Measurements from ENCODE around the gene PTPRD. TPM values are rescaled to one million over a fixed set of nuclear protein-coding genes. Genes with fewer than 3 reads are reported as not detected.
A peak's percentile ranks its signal among the peaks of the same experiment; 100 is the strongest.

PTPRD gene
- total and polyA plus RNA-seq, 2 donors (not counting 1 experiment from before 2014, with no cell fraction given): 0.35 to 4.8 TPM

- no peaks in the 10 kb centered on the region for H3K36me3 ChIP-seq (ENCODE audit: control insufficient read depth, insufficient read depth, low read length)
- H3K9me3 ChIP-seq (ENCODE audit: control insufficient read depth, insufficient read depth, low read depth, low read length): no peaks in the 10 kb centered on the region
- no peaks in the 10 kb centered on the region for H3K27me3 ChIP-seq (ENCODE audit: control insufficient read depth, insufficient read depth, low read length)
- no peaks in the 10 kb centered on the region for H3K79me2 ChIP-seq (ENCODE audit: control insufficient read depth, insufficient read depth, low read length)
- H2AFZ ChIP-seq (ENCODE audit: low read length): no peak overlapping the region
- DNase-seq (ENCODE audit: low read depth in 2 of 2): no peak
- TF ChIP-seq EZH2 (IDR thresholded peaks at IDR 0.05; ENCODE audit: low read length, missing control alignments): no peak
- TF ChIP-seq CTCF (conservative IDR thresholded peaks at IDR 0.05 in 1 of 2, IDR thresholded peaks at IDR 0.05 in 1 of 2; ENCODE audit: low read depth in 1 of 2, low read length in 2 of 2): no peak
- H3K4me3 ChIP-seq (replicated peaks in 1 of 4; ENCODE audit: control extremely low read depth in 1 of 4, insufficient read depth in 1 of 4, low read depth in 3 of 4, low read length in 4 of 4): no peak overlapping the region
- H3K27ac ChIP-seq (ENCODE audit: insufficient read depth, low read length): no peak overlapping the region
- no peak overlapping the region for H3K9ac ChIP-seq (ENCODE audit: insufficient read depth, low read length)
- H3K4me2 ChIP-seq (ENCODE audit: extremely low read depth, insufficient read depth, low read length): no peak overlapping the region
- no peaks in the 10 kb centered on the region for H4K20me1 ChIP-seq (ENCODE audit: control insufficient read depth, extremely low read depth, insufficient read depth, low read length)
- H3K4me1 ChIP-seq (ENCODE audit: control insufficient read depth, extremely low read depth, insufficient read depth, low read length): no peaks in the 10 kb centered on the region
Measured at GRCh38 chr9:10387282-10387681, 225.5 kb downstream of the PTPRD start.

GRCh38 chr9:10371824-10372223 is 241.0 kb downstream of the PTPRD start:
- Histone ChIP-seq H3K9me3 (ENCODE audit: control insufficient read depth, insufficient read depth, low read depth, low read length) (no peaks in the 10 kb centered on the region), H3K27me3 (ENCODE audit: control insufficient read depth, insufficient read depth, low read length) (no peaks in the 10 kb centered on the region), H3K27ac (ENCODE audit: insufficient read depth, low read length) (no peak overlapping the region), H3K4me2 (ENCODE audit: extremely low read depth, insufficient read depth, low read length) (no peak overlapping the region), H3K36me3 (ENCODE audit: control insufficient read depth, insufficient read depth, low read length) (no peaks in the 10 kb centered on the region), H3K9ac (ENCODE audit: insufficient read depth, low read length) (no peak overlapping the region), H3K4me3 (replicated peaks in 1 of 4; ENCODE audit: control extremely low read depth in 1 of 4, insufficient read depth in 1 of 4, low read depth in 3 of 4, low read length in 4 of 4) (no peak overlapping the region), H3K4me1 (ENCODE audit: control insufficient read depth, extremely low read depth, insufficient read depth, low read length) (no peaks in the 10 kb centered on the region), H4K20me1 (ENCODE audit: control insufficient read depth, extremely low read depth, insufficient read depth, low read length) (no peaks in the 10 kb centered on the region), H2AFZ (ENCODE audit: low read length) (no peak overlapping the region), H3K79me2 (ENCODE audit: control insufficient read depth, insufficient read depth, low read length) (no peaks in the 10 kb centered on the region)
- DNase-seq (ENCODE audit: low read depth in 2 of 2): no peak
- TF ChIP-seq EZH2 (IDR thresholded peaks at IDR 0.05; ENCODE audit: low read length, missing control alignments): no peak
- no peak for TF ChIP-seq CTCF (conservative IDR thresholded peaks at IDR 0.05 in 1 of 2, IDR thresholded peaks at IDR 0.05 in 1 of 2; ENCODE audit: low read depth in 1 of 2, low read length in 2 of 2)

GRCh38 chr9:10366171-10366779 is 246.5 kb downstream of the PTPRD start:
- DNase-seq (ENCODE audit: low read depth in 2 of 2): peak; percentile 8 to 35
- no peaks in the 10 kb centered on the region for H4K20me1 ChIP-seq (ENCODE audit: control insufficient read depth, extremely low read depth, insufficient read depth, low read length)
- no peak overlapping the region for H3K27ac ChIP-seq (ENCODE audit: insufficient read depth, low read length)
- no peaks in the 10 kb centered on the region for H3K4me1 ChIP-seq (ENCODE audit: control insufficient read depth, extremely low read depth, insufficient read depth, low read length)
- no peak overlapping the region for H3K4me2 ChIP-seq (ENCODE audit: extremely low read depth, insufficient read depth, low read length)
- H3K27me3 ChIP-seq (ENCODE audit: control insufficient read depth, insufficient read depth, low read length): no peaks in the 10 kb centered on the region
- no peak overlapping the region for H3K9ac ChIP-seq (ENCODE audit: insufficient read depth, low read length)
- TF ChIP-seq CTCF (conservative IDR thresholded peaks at IDR 0.05 in 1 of 2, IDR thresholded peaks at IDR 0.05 in 1 of 2; ENCODE audit: low read depth in 1 of 2, low read length in 2 of 2) (peak; percentile 8 to 65), EZH2 (IDR thresholded peaks at IDR 0.05; ENCODE audit: low read length, missing control alignments) (no peak)
- no peak overlapping the region for H3K4me3 ChIP-seq (replicated peaks in 1 of 4; ENCODE audit: control extremely low read depth in 1 of 4, insufficient read depth in 1 of 4, low read depth in 3 of 4, low read length in 4 of 4)
- no peaks in the 10 kb centered on the region for H3K36me3 ChIP-seq (ENCODE audit: control insufficient read depth, insufficient read depth, low read length)
- H3K9me3 ChIP-seq (ENCODE audit: control insufficient read depth, insufficient read depth, low read depth, low read length): no peaks in the 10 kb centered on the region
- no peaks in the 10 kb centered on the region for H3K79me2 ChIP-seq (ENCODE audit: control insufficient read depth, insufficient read depth, low read length)
- no peak overlapping the region for H2AFZ ChIP-seq (ENCODE audit: low read length)

Measured in fibroblast of lung (primary cell).